Neural cell (in vitro differentiated cells): ENCODE data around the gene WDR35. TPM values are rescaled to one million over a fixed set of nuclear protein-coding genes. Genes with fewer than 3 reads are reported as not detected.

Source experiments
- H2AFZ ChIP-seq: fragments of 200-600, 300-800 bp; sonication (generic), shearing (Covaris generic); 2 replicates; pipeline ENCODE4 v1.6.0; 2014; ENCODE audit warnings: low read depth, mild to moderate bottlenecking, antibody characterized with exemption, low read length, moderate library complexity
- H3F3A ChIP-seq: fragments of 200-600 bp; shearing (Covaris generic); 2 replicates; pipeline ENCODE4 v1.6.1; 2016; ENCODE audit warnings: mild to moderate bottlenecking, moderate library complexity, mixed read lengths, antibody characterized with exemption, low read length; ENCODE audit not compliant: insufficient read depth, poor library complexity, severe bottlenecking
- H3K27ac ChIP-seq: fragments of 200-600, 300-800 bp; sonication (generic), shearing (Covaris generic); 2 replicates; pipeline ENCODE4 v1.5.1; 2014; ENCODE audit warnings: mild to moderate bottlenecking, low read length, moderate library complexity
- H3K27me3 ChIP-seq: fragments of 300-800, 200-600 bp; sonication (generic), shearing (Covaris generic); 2 replicates; pipeline ENCODE4 v1.6.0; 2014; ENCODE audit warnings: mild to moderate bottlenecking, low read depth, low read length, moderate library complexity; ENCODE audit not compliant: insufficient read depth
- H3K36me3 ChIP-seq: fragments of 300-800, 200-600 bp; sonication (generic), shearing (Covaris generic); 2 replicates; pipeline ENCODE4 v1.5.1; 2014; ENCODE audit warnings: mild to moderate bottlenecking, antibody characterized with exemption, low read length, moderate library complexity; ENCODE audit not compliant: insufficient read depth
- H3K4me2 ChIP-seq: fragments of 300-800, 200-600 bp; sonication (generic), shearing (Covaris generic); 2 replicates; pipeline ENCODE4 v1.6.0; 2014; ENCODE audit warnings: mild to moderate bottlenecking, low read length
- H3K4me3 ChIP-seq: fragments of 300-800, 200-600 bp; sonication (generic), shearing (Covaris generic); 2 replicates; pipeline ENCODE4 v1.5.1; 2014; ENCODE audit warnings: mild to moderate bottlenecking, low read length, moderate library complexity
- H3K79me2 ChIP-seq: fragments of 200-600 bp; shearing (Covaris generic); replicated peaks from 2 replicates; pipeline ENCODE4 v1.6.0; 2014; ENCODE audit warnings: mild to moderate bottlenecking, low read length, moderate library complexity; ENCODE audit not compliant: insufficient read depth
- H3K9ac ChIP-seq: fragments of 300-800, 200-600 bp; sonication (generic), shearing (Covaris generic); 2 replicates; pipeline ENCODE4 v1.6.1; 2016; ENCODE audit warnings: mild to moderate bottlenecking, low read length, mixed read lengths
- H3K9me2 ChIP-seq: fragments of 200-600 bp; shearing (Covaris generic); 2 replicates; pipeline ENCODE4 v1.6.1; 2016; ENCODE audit warnings: mild to moderate bottlenecking, low read length, mixed read lengths; ENCODE audit not compliant: insufficient read depth
- H3K9me3 ChIP-seq: fragments of 200-600, 300-800 bp; sonication (generic), shearing (Covaris generic); 2 replicates; pipeline ENCODE4 v1.6.1; 2016; ENCODE audit warnings: mild to moderate bottlenecking, mixed run types, low read length, moderate library complexity, mixed read lengths
- H4K20me1 ChIP-seq: fragments of 200-600 bp; shearing (Covaris generic); 2 replicates; pipeline ENCODE4 v1.6.1; 2016; ENCODE audit warnings: mild to moderate bottlenecking, mixed run types; ENCODE audit not compliant: insufficient read depth
- EP300 ChIP-seq: fragments of 450-650 bp; conservative IDR thresholded peaks from 2 replicates; pipeline ENCODE4 v1.6.1; 2014; ENCODE audit warnings: antibody characterized with exemption, mild to moderate bottlenecking, moderate library complexity; ENCODE audit not compliant: poor library complexity, severe bottlenecking
- EZH2 ChIP-seq: fragments of 200-600, 300-800 bp; shearing (Covaris generic), sonication (generic); IDR thresholded peaks from 2 replicates; pipeline ENCODE4 v1.6.1; 2014; ENCODE audit warnings: antibody characterized with exemption, low read length, borderline replicate concordance, mild to moderate bottlenecking; ENCODE audit not compliant: insufficient read depth, poor library complexity, severe bottlenecking
- MXI1 ChIP-seq: fragments of 450-650 bp; conservative IDR thresholded peaks from 2 replicates; pipeline ENCODE4 v1.6.1; 2014; ENCODE audit warnings: antibody characterized with exemption, mild to moderate bottlenecking; ENCODE audit not compliant: poor library complexity, severe bottlenecking
- POLR2AphosphoS5 ChIP-seq: IDR thresholded peaks from 2 replicates; pipeline ENCODE4 v1.6.1; 2012
- RAD21 ChIP-seq: fragments of 450-650 bp; conservative IDR thresholded peaks from 2 replicates; pipeline ENCODE4 v1.6.1; 2014; ENCODE audit warnings: antibody characterized with exemption, mild to moderate bottlenecking, moderate library complexity
- SMC3 ChIP-seq: fragments of 450-650 bp; conservative IDR thresholded peaks from 2 replicates; pipeline ENCODE4 v1.6.1; 2014; ENCODE audit warnings: antibody characterized with exemption, mild to moderate bottlenecking, moderate library complexity; ENCODE audit not compliant: poor library complexity
- TAF1 ChIP-seq: IDR thresholded peaks from 2 replicates; pipeline ENCODE4 v1.6.1; 2012; ENCODE audit warnings: low read depth
- polyA plus RNA-seq: library from polyadenylated mRNA; depleted of rRNA; stranded (reverse); fragments of >200 nt; gene quantifications from 2 replicates; pipeline ENCODE4 v1.2.3, GENCODE V29; 2014
- TF ChIP-seq, protein P1 (sequence below): fragments of 450-650 bp; IDR thresholded peaks from 2 replicates; pipeline ENCODE4 v1.5.1; 2014; ENCODE audit warnings: antibody characterized with exemption, mild to moderate bottlenecking, moderate library complexity; ENCODE audit not compliant: poor library complexity, severe bottlenecking
- TF ChIP-seq, protein P2 (sequence below): IDR thresholded peaks from 2 replicates; pipeline ENCODE4 v1.6.1; 2012; ENCODE audit warnings: borderline replicate concordance

WDR35 gene
- polyA plus RNA-seq, 1 donor from 2014 or later = 14.2 TPM

DNA sequence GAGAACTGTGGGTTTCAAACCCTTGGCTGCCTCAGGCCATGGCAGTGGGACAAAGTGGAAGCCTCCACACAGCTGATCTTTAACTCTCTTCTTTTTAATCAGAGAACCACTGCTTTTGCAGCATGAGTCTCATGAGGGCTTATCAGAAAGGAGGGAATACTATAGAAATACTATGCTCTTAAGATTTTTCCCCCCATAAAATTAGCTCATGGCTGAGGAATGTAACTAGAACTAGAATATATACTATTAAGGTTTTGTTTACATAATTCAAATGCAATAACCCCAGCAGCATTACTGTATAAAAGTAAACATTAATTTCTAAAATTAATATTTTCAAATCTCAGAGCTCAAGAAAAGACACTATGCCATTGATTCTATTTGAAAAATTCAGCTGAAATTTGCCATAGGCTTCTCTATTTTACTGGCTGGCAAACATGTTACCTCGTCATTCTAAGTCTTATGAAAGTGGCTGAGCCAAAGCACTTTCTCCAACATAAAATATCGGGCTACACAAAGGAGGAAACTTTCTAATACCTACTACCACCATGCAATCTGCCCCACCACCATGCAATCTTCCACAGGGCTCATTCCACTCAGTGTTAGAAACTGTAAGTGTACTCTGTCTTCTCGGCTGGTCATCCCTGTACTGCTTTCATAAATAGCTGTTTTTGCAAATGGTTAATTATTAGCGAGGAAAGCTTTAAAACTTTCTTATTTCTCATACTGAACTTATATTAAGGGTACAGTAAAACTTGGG, 42.5 kb downstream of the WDR35 start:
- H3K27me3 ChIP-seq = no peaks in the 10 kb centered on the region
- H3K9ac ChIP-seq = no peak overlapping the region
- no peaks in the 10 kb centered on the region for H3K79me2 ChIP-seq
- H3K4me3 ChIP-seq = no peak overlapping the region
- no peak overlapping the region for H2AFZ ChIP-seq
- H3K9me3 ChIP-seq = no peaks in the 10 kb centered on the region
- H3K4me2 ChIP-seq = no peak overlapping the region
- no peak overlapping the region for H3K27ac ChIP-seq
- H4K20me1 ChIP-seq = no peaks in the 10 kb centered on the region
- H3F3A ChIP-seq = no peaks in the 10 kb centered on the region
- TF ChIP-seq SMC3 = no peak
- no peak for TF ChIP-seq MXI1
- H3K9me2 ChIP-seq = no peaks in the 10 kb centered on the region
- no peaks in the 10 kb centered on the region for H3K36me3 ChIP-seq

DNA sequence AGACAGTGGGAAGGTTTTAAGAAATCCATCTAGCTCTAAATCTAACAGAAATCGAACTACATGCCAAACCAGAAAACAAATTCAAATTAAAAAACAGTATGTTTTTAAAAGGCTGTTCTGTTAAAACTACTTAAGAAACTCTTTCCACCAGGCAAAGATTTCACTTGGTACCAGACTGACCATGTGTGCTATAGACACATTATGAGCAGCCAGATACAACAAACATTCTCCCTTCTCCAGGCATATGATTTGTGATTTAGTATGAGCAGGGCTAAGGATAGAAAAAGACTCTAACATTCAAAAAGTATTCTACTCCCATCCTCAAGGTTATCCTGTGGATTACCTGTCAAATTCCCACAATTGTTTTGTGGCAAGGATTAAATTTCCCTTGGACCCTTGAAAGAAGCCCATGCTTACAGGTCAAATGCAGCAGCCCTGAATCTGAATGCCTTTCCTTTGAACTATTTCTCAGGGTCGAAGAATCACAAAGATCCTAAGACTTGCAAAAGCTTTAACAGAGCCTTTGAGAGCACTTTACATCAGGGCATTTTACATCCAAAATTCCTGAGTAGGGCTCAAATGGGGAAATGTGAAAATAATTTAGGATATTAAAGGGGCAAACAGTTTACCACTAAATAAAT, 45.6 kb downstream of the WDR35 start:
- H2AFZ ChIP-seq = no peak overlapping the region
- H3K27ac ChIP-seq = no peak overlapping the region
- H3K9me3 ChIP-seq = no peaks in the 10 kb centered on the region
- no peak overlapping the region for H3K9ac ChIP-seq
- TF ChIP-seq, protein P1, sequence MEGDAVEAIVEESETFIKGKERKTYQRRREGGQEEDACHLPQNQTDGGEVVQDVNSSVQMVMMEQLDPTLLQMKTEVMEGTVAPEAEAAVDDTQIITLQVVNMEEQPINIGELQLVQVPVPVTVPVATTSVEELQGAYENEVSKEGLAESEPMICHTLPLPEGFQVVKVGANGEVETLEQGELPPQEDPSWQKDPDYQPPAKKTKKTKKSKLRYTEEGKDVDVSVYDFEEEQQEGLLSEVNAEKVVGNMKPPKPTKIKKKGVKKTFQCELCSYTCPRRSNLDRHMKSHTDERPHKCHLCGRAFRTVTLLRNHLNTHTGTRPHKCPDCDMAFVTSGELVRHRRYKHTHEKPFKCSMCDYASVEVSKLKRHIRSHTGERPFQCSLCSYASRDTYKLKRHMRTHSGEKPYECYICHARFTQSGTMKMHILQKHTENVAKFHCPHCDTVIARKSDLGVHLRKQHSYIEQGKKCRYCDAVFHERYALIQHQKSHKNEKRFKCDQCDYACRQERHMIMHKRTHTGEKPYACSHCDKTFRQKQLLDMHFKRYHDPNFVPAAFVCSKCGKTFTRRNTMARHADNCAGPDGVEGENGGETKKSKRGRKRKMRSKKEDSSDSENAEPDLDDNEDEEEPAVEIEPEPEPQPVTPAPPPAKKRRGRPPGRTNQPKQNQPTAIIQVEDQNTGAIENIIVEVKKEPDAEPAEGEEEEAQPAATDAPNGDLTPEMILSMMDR = no peak
- TF ChIP-seq TAF1 = no peak
- no peak for TF ChIP-seq RAD21
- TF ChIP-seq EZH2 = no peak
- no peaks in the 10 kb centered on the region for H3K27me3 ChIP-seq
- no peaks in the 10 kb centered on the region for H3F3A ChIP-seq
- no peak overlapping the region for H3K4me3 ChIP-seq
- no peaks in the 10 kb centered on the region for H3K36me3 ChIP-seq
- H3K4me2 ChIP-seq = no peak overlapping the region
- H3K79me2 ChIP-seq = no peaks in the 10 kb centered on the region
- no peaks in the 10 kb centered on the region for H4K20me1 ChIP-seq
- H3K9me2 ChIP-seq = no peaks in the 10 kb centered on the region

DNA sequence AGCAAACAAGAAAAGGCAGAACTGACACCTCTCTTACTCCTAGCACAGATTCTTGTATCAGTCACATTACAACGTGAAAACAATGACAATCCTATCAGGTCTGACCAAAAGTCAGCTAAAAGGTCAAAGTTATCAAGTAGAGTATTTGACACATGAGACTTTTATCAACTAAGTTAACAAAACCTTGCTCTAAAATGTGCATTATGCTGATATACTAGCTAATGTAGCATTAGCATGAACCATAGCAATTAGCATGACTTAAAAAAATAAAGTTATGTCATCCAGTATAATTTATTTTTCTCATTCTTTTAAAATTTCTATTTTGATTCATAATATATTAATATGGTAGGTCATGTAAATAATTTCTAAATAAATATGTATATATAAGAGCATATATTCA, 46.7 kb downstream of the WDR35 start:
- TF ChIP-seq, protein P2, sequence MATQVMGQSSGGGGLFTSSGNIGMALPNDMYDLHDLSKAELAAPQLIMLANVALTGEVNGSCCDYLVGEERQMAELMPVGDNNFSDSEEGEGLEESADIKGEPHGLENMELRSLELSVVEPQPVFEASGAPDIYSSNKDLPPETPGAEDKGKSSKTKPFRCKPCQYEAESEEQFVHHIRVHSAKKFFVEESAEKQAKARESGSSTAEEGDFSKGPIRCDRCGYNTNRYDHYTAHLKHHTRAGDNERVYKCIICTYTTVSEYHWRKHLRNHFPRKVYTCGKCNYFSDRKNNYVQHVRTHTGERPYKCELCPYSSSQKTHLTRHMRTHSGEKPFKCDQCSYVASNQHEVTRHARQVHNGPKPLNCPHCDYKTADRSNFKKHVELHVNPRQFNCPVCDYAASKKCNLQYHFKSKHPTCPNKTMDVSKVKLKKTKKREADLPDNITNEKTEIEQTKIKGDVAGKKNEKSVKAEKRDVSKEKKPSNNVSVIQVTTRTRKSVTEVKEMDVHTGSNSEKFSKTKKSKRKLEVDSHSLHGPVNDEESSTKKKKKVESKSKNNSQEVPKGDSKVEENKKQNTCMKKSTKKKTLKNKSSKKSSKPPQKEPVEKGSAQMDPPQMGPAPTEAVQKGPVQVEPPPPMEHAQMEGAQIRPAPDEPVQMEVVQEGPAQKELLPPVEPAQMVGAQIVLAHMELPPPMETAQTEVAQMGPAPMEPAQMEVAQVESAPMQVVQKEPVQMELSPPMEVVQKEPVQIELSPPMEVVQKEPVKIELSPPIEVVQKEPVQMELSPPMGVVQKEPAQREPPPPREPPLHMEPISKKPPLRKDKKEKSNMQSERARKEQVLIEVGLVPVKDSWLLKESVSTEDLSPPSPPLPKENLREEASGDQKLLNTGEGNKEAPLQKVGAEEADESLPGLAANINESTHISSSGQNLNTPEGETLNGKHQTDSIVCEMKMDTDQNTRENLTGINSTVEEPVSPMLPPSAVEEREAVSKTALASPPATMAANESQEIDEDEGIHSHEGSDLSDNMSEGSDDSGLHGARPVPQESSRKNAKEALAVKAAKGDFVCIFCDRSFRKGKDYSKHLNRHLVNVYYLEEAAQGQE = no peak
- TF ChIP-seq RAD21 = no peak
- TF ChIP-seq EZH2 = no peak
- no peak for TF ChIP-seq EP300
- TF ChIP-seq MXI1 = no peak
- TF ChIP-seq, protein P1 = no peak
- TF ChIP-seq SMC3 = no peak
- TF ChIP-seq POLR2AphosphoS5 = no peak
- no peak for TF ChIP-seq TAF1

More for the DNA sequence above, 46.7 kb downstream of the WDR35 start:
- Histone ChIP-seq H3K27ac (no peak overlapping the region), H3K4me3 (no peak overlapping the region), H3K79me2 (no peaks in the 10 kb centered on the region), H3K9me3 (no peaks in the 10 kb centered on the region), H3K36me3 (no peaks in the 10 kb centered on the region), H3F3A (no peaks in the 10 kb centered on the region), H4K20me1 (no peaks in the 10 kb centered on the region), H3K9ac (no peak overlapping the region), H3K9me2 (no peaks in the 10 kb centered on the region), H2AFZ (no peak overlapping the region), H3K4me2 (no peak overlapping the region), H3K27me3 (no peaks in the 10 kb centered on the region)
